Sigmoid colon (tissue), 7 donors: ENCODE results near the gene DCHS2. TPM values are rescaled to one million over a fixed set of nuclear protein-coding genes. Genes with fewer than 3 reads are reported as not detected.

ENCODE experiments used
- DNase-seq: peaks from one replicate; pipeline ENCODE4 v3.0.0-alpha.2; 2019
- H3K27ac ChIP-seq, 4 donors: fragments of 200-600 bp; sonication (generic); one replicate each; pipeline ENCODE4 v1.5.1; 2016 to 2019; ENCODE audit warnings: mild to moderate bottlenecking in 1 of 4
- H3K27me3 ChIP-seq, 3 donors: fragments of 200-600 bp; sonication (generic); one replicate each; pipeline ENCODE4 v1.5.1; 2019; ENCODE audit warnings: mild to moderate bottlenecking in 1 of 3
- H3K36me3 ChIP-seq, 4 donors: fragments of 200-600 bp; sonication (generic); one replicate each; pipeline ENCODE4 v1.5.1; 2016 to 2019
- H3K4me1 ChIP-seq, 4 donors: fragments of 200-600 bp; sonication (generic); one replicate each; pipeline ENCODE4 v1.5.1; 2017 to 2019
- H3K4me3 ChIP-seq, 4 donors: fragments of 200-600 bp; sonication (generic); one replicate each; pipeline ENCODE4 v1.5.1; 2017 to 2019; ENCODE audit warnings: mild to moderate bottlenecking in 2 of 4, moderate library complexity in 1 of 4
- H3K9me3 ChIP-seq, 4 donors: fragments of 200-600 bp in 3 of 4; sonication (generic) in 3 of 4; one replicate each; pipeline versions ENCODE4 v1.5.1 to v1.6.1; 2013 to 2019
- CTCF ChIP-seq, 4 experiments: fragments of 450-650 bp in 3 of 4; fragments of 200-600 bp in 1 of 4; IDR thresholded peaks; one replicate each; pipeline ENCODE4 v1.5.1; 2016 to 2019; ENCODE audit warnings: antibody characterized with exemption in 4 of 4, mild to moderate bottlenecking in 3 of 4, moderate library complexity in 2 of 4
- EP300 ChIP-seq, 4 donors: sonication (generic); formaldehyde crosslinking; IDR thresholded peaks; one replicate each; pipeline ENCODE4 v1.6.1; 2017; ENCODE audit warnings: antibody characterized with exemption in 4 of 4
- POLR2A ChIP-seq, 2 donors: fragments of 450-650 bp; IDR thresholded peaks; one replicate each; pipeline ENCODE4 v1.6.1; 2016; ENCODE audit warnings: antibody characterized with exemption in 2 of 2, mild to moderate bottlenecking in 2 of 2, moderate library complexity in 2 of 2
- POLR2AphosphoS5 ChIP-seq, 4 donors: sonication (generic); formaldehyde crosslinking; IDR thresholded peaks; one replicate each; pipeline ENCODE4 v1.6.1; 2017; ENCODE audit warnings: antibody characterized with exemption in 4 of 4
- WGBS, 2 donors: extraction: QIAGEN DNeasy Blood & Tissue Kit; methylation state at CpG; one replicate each; pipeline ENCODE4 v1.1.7; 2013; 5-methylcytosine and 5-hydroxymethylcytosine counted together
- intact Hi-C: fragments of 100-400 bp; cut with DNase I; formaldehyde crosslinking; loops from one replicate; pipeline ENCODE4 v1.15.1; 2023
- polyA plus RNA-seq, 3 donors: library from polyadenylated mRNA; stranded (reverse); fragments of 200-250 nt; gene quantifications; one replicate each; pipeline ENCODE4 v1.2.3, GENCODE V29; 2013
- total RNA-seq, 4 donors: library from RNA; depleted of rRNA; stranded (reverse); fragments of >200 nt; gene quantifications; one replicate each; pipeline ENCODE4 v1.1.0, GENCODE V29; 2016
- donor health status: healthy with polysubstance abuse.
- donor health status: Bipolar disorder and iron deficiency.
- donor health status: healthy.

DCHS2 gene
- total and polyA plus RNA-seq, 7 donors: under 0.01 to 24.1 (median 13.6) TPM

GRCh38 chr4:154466336-154466735 lies 25.3 kb downstream of the DCHS2 start:
- WGBS, 2 donors: 86 to 87% methylated on average over 5 of the region's 5 CpGs

GRCh38 chr4:154465085-154465484 lies 26.5 kb downstream of the DCHS2 start:
- no peaks in the 10 kb centered on the region for H3K27me3 ChIP-seq
- H3K36me3 ChIP-seq: no peaks in the 10 kb centered on the region
- H3K4me1 ChIP-seq: peaks cover 0 to 10% (median 2%) of the 10 kb centered on the region in 4 donors
- no peak for DNase-seq
- intact Hi-C loops: no loop called here
- WGBS, 2 donors: 90 to 92% methylated on average over 6 of the region's 6 CpGs
- H3K9me3 ChIP-seq: no peaks in the 10 kb centered on the region
- TF ChIP-seq CTCF (IDR thresholded peaks at IDR 0.05) (no peak), POLR2A (IDR thresholded peaks at IDR 0.05) (no peak)
- H3K4me3 ChIP-seq: no peak overlapping the region
- H3K27ac ChIP-seq: no peak overlapping the region

More at GRCh38 chr4:154466336-154466735, 25.3 kb downstream of the DCHS2 start:
- no peaks in the 10 kb centered on the region for H3K9me3 ChIP-seq
- no peak overlapping the region for H3K27ac ChIP-seq
- no peaks in the 10 kb centered on the region for H3K27me3 ChIP-seq
- intact Hi-C loops: no loop called here
- H3K4me1 ChIP-seq: peaks cover 0 to 5% (median 3%) of the 10 kb centered on the region in 4 donors
- no peak for DNase-seq
- TF ChIP-seq EP300 (IDR thresholded peaks at IDR 0.05) (no peak), POLR2A (IDR thresholded peaks at IDR 0.05) (no peak), POLR2AphosphoS5 (IDR thresholded peaks at IDR 0.05) (no peak), CTCF (IDR thresholded peaks at IDR 0.05) (no peak)
- no peaks in the 10 kb centered on the region for H3K36me3 ChIP-seq
- no peak overlapping the region for H3K4me3 ChIP-seq

- Histone ChIP-seq H3K4me1 (peaks cover 0 to 10% (median 2%) of the 10 kb centered on the region in 4 donors), H3K4me3 (no peak overlapping the region), H3K36me3 (no peaks in the 10 kb centered on the region), H3K9me3 (no peaks in the 10 kb centered on the region), H3K27ac (no peak overlapping the region), H3K27me3 (no peaks in the 10 kb centered on the region)
- intact Hi-C loops: no loop called here
- no peak for DNase-seq
- WGBS, 2 donors: 81 to 92% methylated on average over 1 of the region's 1 CpG
- TF ChIP-seq EP300 (IDR thresholded peaks at IDR 0.05): no peak
- no peak for TF ChIP-seq POLR2AphosphoS5 (IDR thresholded peaks at IDR 0.05)
- no peak for TF ChIP-seq CTCF (IDR thresholded peaks at IDR 0.05)
- no peak for TF ChIP-seq POLR2A (IDR thresholded peaks at IDR 0.05)
These were observed 26.9 kb downstream of the DCHS2 start for GRCh38 chr4:154464654-154465053.

GRCh38 chr4:154462081-154462810 lies 29.4 kb downstream of the DCHS2 start:
- H3K9me3 ChIP-seq: no peaks in the 10 kb centered on the region
- H3K27me3 ChIP-seq: no peaks in the 10 kb centered on the region
- peaks cover 0 to 10% (median 2%) of the 10 kb centered on the region in 4 donors for H3K4me1 ChIP-seq
- H3K27ac ChIP-seq: no peak overlapping the region
- intact Hi-C loops: no loop called here
- H3K4me3 ChIP-seq: no peak overlapping the region
- DNase-seq: no peak
- TF ChIP-seq POLR2A (IDR thresholded peaks at IDR 0.05): no peak
- H3K36me3 ChIP-seq: no peaks in the 10 kb centered on the region
- 77 to 82% methylated on average over 3 of the region's 3 CpGs for WGBS, 2 donors

GRCh38 chr4:154457471-154457870 lies 34.1 kb downstream of the DCHS2 start:
- H3K4me1 ChIP-seq: peaks cover 0 to 10% (median 2%) of the 10 kb centered on the region in 4 donors
- no peak for DNase-seq
- H3K9me3 ChIP-seq: no peaks in the 10 kb centered on the region
- H3K36me3 ChIP-seq: no peaks in the 10 kb centered on the region
- intact Hi-C loops: no loop called here
- H3K27me3 ChIP-seq: no peaks in the 10 kb centered on the region
- WGBS, 2 donors: 76 to 83% methylated on average over 6 of the region's 6 CpGs
- H3K4me3 ChIP-seq: no peak overlapping the region
- H3K27ac ChIP-seq: no peak overlapping the region
- no peak for TF ChIP-seq CTCF (IDR thresholded peaks at IDR 0.05)
- TF ChIP-seq POLR2A (IDR thresholded peaks at IDR 0.05): no peak
- TF ChIP-seq POLR2AphosphoS5 (IDR thresholded peaks at IDR 0.05): no peak
- no peak for TF ChIP-seq EP300 (IDR thresholded peaks at IDR 0.05)
